Kasumi-1 (cell line): Measurements from ENCODE around the gene FCRLA.

Experiments
- DNase-seq, 2 experiments: peaks; one replicate each; lab custom pipeline; 2025; lab: John Stamatoyannopoulos, UW

The FCRLA gene

DNA sequence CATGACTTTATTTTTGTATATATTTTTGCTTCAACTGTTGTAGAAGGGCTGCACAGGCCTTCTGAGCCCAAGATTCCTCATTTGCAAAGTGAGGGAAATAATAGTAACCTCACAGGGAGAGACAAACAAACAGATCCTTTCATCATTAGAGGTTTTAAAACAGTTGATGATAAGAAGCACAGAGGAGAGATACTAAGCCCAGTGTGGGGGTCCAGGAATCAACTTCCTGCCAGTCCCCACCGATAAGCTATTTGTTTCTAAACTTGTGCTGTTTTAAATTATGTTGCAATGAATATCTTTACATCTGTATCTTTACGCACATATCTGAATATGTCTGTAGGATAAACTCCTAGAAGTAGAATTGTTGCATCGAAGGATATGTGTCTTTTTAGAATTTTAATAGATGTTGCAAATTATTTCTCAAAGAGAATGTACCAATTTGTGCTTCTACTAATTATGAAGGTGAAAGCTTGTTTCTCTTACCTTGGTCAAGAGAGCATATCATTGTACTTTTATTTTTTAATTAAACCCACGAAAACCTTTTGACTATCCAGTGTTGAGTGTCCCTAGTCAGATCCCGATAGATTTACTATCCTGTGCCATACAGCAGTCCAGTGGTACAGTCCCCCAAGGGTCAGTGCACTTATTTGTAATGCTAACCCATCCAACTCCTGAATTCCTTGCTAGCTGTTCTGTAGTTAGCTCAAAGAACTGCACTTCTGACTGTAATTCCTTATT is 25.1 kb downstream of the FCRLA start:
- DNase-seq = no peak

DNA sequence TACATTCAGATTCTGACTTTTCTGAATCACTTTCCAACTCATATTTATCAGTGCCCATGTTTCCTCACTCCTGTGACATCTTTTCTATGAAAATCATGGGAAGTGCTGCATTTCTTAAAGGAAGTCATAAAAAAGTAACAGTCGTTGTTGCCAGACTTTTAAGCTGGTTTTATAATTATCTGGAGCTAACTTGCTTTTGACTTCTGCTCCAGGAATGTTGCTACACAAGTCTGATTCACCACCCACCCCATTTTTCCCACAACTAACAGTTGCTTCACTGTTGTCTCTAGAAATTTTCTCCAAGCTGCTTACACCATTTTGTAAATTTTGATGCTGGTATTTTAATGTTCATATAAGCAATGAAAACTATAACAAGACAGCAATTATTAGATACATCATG is 26.5 kb downstream of the FCRLA start:
- DNase-seq = peak; percentile 49 to 50

DNA sequence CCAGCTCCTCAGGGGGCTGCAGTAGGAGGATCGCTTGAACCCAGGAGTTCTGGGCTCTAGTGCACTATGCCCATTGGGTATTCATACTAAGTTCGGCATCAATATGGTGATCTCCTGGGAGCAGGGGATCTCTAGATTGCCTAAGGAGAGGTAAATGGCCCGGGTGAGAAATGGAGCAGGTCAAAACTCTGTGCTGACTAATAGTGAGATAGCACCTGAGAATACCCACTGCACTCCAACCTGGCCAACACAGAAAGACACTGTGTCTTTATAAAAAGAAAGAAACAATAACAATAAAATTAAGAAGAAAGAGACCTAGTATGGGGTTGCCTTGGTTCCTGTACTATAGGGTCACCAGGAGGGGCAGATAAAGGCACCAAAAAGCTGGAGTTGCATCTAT is 28.8 kb downstream of the FCRLA start:
- no peak for DNase-seq

DNA sequence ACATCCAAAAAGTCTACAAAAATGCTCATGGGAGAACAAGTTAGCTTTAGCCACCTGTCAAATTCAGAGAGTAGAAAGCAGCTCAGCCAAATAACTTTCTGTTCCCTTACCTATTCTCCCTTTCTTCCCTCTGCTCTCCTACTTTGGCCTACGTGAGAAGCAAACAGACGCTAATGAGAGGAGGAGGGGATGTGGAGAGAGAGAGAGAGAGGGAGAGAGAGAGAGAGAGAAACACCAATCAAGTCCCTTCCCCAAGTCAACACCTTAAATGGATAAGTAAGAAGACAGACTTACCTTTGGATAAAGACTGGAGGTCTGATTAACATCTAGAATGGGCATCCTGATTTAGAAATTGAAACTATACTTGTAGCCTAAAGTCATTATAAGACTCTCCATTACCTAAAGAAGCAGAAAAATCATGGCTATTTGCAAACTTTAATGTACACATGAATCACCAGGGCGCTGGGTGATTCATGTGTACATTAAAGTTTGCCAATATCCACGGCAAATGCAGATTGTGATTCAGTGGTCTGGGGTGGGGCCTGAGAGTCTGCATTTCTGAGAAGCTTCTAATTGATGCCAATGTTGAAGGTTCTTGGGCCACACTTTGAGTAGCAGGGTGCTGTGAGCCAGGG is 29.4 kb downstream of the FCRLA start:
- no peak for DNase-seq

DNA sequence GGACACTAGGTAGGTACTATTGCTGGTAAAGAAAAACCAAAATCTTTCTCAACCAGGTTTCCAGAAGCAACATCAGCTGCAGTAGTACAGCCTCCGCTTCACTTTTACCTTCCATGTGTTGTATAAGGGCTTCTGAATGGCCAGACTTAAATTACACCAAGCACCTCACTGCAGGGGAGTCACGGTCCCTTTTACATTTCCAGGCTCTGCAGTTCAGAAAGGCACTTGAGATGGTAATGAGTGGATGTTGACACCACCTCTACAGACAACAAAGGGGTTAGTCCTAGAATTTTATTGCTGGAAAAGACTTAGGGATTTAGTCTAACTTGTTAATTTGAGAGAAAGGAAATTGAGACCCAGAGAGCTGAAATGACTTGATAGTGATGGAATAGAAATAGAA is 30.6 kb downstream of the FCRLA start:
- no peak for DNase-seq

DNA sequence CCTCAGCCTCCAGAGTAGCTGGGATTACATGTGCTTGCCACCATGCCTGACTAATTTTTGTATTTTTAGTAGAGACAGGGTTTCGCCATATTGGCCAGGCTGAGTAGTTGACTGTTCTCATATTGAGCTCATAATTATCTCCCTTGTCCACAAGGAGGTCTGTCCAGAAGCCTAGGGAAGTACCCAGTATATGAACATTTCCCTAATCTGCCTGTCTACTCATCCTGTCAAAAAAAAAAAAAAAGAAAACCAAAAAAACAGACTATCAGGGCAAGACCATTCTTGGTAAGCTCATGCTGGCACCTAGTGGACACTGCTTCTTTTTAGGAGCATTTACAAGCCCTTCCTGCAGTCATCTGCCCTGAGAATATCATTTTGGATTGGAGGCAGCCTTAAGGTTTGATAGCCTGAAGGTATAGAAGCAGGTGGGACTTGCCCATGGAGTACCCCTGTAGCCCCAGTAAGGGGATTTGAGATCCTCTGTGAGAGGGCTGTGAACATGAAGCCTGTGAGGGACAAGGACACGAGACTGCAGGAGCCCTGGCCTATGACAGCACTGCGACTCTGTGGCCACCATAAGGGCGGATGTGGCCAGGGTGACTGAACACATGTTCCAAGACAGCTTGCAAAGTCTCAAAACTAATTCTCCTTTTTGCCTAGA is 31.7 kb downstream of the FCRLA start:
- peak; percentile 84 to 85 for DNase-seq

DNA sequence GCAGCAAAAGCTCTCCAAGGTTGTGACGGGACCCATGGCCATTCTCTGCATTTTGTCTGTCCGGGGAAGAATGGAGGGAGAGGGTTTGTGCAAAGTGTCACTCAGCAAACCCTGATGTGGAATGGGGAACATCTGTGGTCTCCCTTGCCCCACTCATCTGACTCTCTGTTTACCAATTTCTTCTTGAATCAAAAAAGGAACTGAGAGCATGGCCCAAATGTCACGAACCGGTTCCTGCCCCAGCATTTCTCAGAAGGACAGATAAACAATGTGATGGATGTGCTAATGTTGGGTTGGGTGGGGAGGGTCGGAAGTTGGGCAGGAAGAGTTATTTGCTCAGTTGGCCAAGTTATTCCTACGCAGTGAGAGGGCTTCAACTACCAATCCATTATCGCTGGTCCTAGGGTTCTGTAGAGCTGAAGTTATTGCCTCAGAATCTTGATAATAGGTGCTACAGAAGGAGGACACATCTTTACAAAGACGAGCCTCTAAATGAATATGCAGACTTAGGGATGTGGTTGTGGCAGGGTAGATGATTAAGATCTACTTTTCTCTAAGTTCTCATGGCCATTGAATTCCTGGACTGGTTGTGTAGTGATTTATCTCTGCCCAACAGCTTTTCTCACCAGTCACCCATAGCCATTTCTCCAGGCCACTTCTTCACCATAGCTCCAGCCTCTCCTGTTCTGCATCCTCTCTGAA is 33.0 kb downstream of the FCRLA start:
- no peak for DNase-seq

DNA sequence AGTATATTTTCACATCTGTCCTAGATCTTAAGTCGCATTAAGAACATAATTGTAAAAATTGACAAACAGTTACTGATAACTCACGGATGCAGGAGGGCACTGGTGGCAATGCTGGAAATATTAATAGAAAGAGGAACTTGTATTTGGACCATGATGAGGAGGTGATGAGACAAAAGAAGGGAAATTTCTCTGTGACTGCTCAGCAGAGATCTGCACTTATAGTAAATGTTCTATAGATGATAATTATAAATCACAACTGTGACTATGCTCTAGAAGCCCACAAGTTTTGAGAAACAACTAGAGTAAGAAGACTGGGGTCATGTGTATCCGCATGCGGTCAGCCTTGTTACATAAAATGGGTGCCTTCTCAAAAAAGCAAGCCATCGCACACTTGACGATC is 33.9 kb downstream of the FCRLA start:
- peak; percentile 35 to 49 for DNase-seq

DNA sequence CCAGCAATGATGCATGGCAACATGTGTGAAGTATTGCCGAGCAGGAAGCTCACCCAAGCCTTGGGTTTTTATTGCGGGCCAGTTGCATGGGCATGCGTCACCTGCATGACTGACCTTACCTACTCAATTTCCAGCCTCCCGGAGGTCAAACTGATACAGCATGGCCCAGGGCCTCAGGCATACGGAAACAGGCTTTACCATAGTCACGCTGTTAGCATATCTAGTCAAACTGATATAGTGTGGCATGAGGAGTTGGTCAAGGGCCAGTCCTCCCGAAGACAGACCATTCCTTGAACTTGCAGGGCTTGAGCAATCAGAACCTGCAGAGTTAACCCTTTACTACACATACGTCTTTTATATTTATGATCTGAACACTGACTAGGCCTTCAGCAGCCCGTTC is 36.2 kb downstream of the FCRLA start:
- DNase-seq = no peak

DNA sequence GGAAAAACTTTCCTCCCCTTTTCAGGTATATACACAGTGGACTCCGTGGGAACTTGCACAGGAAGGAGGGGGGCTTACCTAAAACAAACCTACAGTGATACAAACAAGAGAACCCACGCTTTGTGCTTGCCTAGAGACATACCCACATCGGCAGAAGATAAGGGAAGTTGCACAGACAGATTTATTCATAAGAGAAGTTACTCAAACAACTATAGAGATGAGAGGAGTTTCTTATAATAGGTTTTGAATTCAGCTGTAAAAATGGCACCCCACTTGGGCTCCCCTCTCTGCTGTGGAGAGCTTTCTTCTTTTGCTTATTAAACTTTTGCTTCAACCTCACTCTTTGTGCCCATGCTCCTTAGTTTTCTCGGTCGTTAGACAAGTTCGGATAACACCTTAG is 40.8 kb downstream of the FCRLA start:
- peak; percentile 34 to 42 for DNase-seq

DNA sequence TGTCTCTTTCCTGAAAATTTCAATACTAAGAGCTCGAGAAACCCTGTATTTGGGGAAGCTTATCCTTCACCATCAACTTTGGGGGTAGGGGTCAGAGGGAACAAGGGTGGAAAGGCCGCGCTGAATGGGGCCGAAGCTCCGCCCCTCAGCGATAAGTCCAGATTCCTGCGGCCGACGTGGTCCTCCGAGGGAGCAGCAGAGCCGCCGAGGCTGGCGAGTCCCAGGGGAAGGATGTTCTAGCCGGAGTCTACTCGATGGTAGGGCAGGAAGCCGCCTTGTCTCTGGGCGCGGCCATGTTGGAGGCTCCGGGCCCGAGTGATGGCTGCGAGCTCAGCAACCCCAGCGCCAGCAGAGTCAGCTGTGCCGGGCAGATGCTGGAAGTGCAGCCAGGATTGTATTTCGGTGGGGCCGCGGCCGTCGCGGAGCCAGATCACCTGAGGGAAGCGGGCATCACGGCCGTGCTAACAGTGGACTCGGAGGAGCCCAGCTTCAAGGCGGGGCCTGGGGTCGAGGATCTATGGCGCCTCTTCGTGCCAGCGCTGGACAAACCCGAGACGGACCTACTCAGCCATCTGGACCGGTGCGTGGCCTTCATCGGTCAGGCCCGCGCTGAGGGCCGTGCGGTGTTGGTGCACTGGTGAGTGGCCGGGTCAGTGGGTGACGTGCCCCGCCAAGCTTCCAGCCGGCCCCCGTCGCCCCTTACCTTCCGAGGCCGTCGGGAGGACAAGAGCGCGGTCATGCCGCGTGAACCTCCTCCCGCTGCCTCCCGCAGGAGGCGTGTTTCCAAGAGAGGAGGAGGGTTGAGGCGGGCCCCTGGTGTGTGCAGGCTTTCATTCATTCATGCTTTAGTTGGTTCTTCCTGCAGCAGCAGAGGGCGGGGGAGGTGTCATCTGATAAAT is 42.7 kb downstream of the FCRLA start, which contains the start of gene DUSP12:
Gene DUSP12 (plus strand): TSS at position 278 of the 899 bp plus-strand sequence. CDS start 16 bp downstream, at position 294.
- peak; percentile 93 to 94 for DNase-seq

DNA sequence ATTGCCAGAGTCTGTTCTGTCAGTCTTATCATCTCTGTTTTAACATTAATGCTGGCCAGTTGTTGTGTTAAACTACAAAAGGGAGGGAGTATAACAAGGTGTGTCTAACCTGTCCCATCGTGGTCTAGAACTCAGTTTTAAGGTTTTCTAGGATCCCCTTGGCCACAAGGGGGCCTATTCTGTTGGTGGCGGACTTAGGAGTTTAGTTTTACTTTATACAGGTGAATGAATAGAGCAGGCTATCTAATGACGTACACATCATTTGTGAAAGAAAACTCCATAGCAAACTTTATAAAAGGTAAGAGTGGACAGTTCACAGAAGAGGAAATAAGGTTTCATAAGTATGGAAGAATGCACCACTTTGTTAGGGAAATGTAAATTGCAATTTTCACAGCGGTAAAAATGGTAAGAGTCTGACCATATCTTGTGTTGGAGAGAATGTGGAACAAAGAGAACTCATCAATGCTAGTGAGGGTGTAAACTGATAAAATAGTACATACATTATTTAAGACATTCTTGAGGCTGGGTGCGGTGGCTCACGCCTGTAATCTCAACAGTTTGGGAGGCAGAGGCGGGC is 56.6 kb downstream of the FCRLA start:
- peak; percentile 52 to 62 for DNase-seq
